H1 (cell line): ENCODE results near the gene SSU72. TPM values are rescaled to one million over a fixed set of nuclear protein-coding genes. Genes with fewer than 3 reads are reported as not detected.

Experiments
- ATF2 ChIP-seq: IDR thresholded peaks from 2 replicates; pipeline ENCODE4 v1.6.1; 2012; ENCODE audit warnings: low read length, inconsistent platforms
- JUND ChIP-seq: IDR thresholded peaks from 2 replicates; pipeline ENCODE4 v1.6.1; 2011; ENCODE audit warnings: mild to moderate bottlenecking, improper control_type of control experiment, low read length
- POLR2A ChIP-seq, 2 experiments: IDR thresholded peaks; 1 replicate in 1 of 2; 2 replicates in 1 of 2; pipeline ENCODE4 v1.6.1; 2011; ENCODE audit warnings: low read depth in 2 of 2, low read length in 2 of 2, mild to moderate bottlenecking in 2 of 2; ENCODE audit errors: control extremely low read depth in 1 of 2
- POLR2AphosphoS5 ChIP-seq: IDR thresholded peaks from 2 replicates; pipeline ENCODE4 v1.6.1; 2011; ENCODE audit warnings: low read depth, low read length
- RAD21 ChIP-seq, 2 experiments: IDR thresholded peaks in 1 of 2; conservative IDR thresholded peaks in 1 of 2; 2 replicates each; pipeline ENCODE4 v1.6.1; 2011; ENCODE audit warnings: low read depth in 2 of 2, low read length in 2 of 2, improper control_type of control experiment in 1 of 2, inconsistent platforms in 1 of 2, mild to moderate bottlenecking in 1 of 2, moderate library complexity in 1 of 2
- polyA plus RNA-seq, 7 experiments: library from polyadenylated mRNA; depleted of rRNA in 3 of 7; stranded (reverse) in 5 of 7; unstranded in 2 of 7; fragments of >200 nt in 5 of 7; fragments of 200-250 nt in 2 of 7; gene quantifications; 1 replicate in 5 of 7; 2 replicates in 1 of 7; 4 replicates in 1 of 7; pipeline versions ENCODE4 v1.2.1 to v1.2.3, GENCODE V29; 2011 to 2013; ENCODE audit warnings: missing spikeins in 2 of 7, mixed read lengths in 2 of 7
- total RNA-seq: library from RNA; stranded (reverse); fragmentation: NEBNext Ultra II Directional; extraction: Animal tissue kit (Norgen Biotek cat#: 25700); gene quantifications from 2 replicates; pipeline ENCODE4 v1.2.1, GENCODE V29; 2021

The SSU72 gene
- total and polyA plus RNA-seq, 2 of the 8 experiments (the other 6 are each of a cell fraction or from before 2014, with no cell fraction given), result 110 to 165 TPM

- TF ChIP-seq ATF2 (no peak), RAD21 (IDR thresholded peaks at IDR 0.05 in 1 of 2, conservative IDR thresholded peaks at IDR 0.05 in 1 of 2; ENCODE audit: low read depth in 2 of 2, low read length in 2 of 2) (no peak), POLR2AphosphoS5 (no peak), POLR2A (IDR thresholded peaks at IDR 0.05; ENCODE audit: control extremely low read depth in 1 of 2, low read depth in 2 of 2, low read length in 2 of 2) (no peak), JUND (no peak)
These were observed 20.7 kb downstream of the SSU72 start (continued) for GRCh38 chr1:1553821-1554494.
